A549 treated with Mapracorat at 1 μM for 4 hours (cell line): Measurements from ENCODE around the gene TAS2R31. TPM values are rescaled to one million over a fixed set of nuclear protein-coding genes. Genes with fewer than 3 reads are reported as not detected.

Source experiments
- total RNA-seq: library from RNA; stranded (reverse); fragments of 200-300 nt; extraction: Qiagen RNA extraction; gene quantifications from 5 replicates; pipeline ENCODE4 v1.2.3, GENCODE V29; 2022

TAS2R31 gene, protein sequence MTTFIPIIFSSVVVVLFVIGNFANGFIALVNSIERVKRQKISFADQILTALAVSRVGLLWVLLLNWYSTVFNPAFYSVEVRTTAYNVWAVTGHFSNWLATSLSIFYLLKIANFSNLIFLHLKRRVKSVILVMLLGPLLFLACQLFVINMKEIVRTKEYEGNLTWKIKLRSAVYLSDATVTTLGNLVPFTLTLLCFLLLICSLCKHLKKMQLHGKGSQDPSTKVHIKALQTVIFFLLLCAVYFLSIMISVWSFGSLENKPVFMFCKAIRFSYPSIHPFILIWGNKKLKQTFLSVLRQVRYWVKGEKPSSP
- 0.17 to 0.27 TPM in 2 of 5 replicates, not detected in the others for total RNA-seq

GRCh38 chr12:11031307-11031706 is at the start of gene TAS2R31:
TAS2R31 (minus strand) TSS chr12:11031407; CDS start chr12:11031335, 72 bp downstream.

GRCh38 chr12:11062194-11062593 is 31.0 kb upstream of the TAS2R31 start, which contains the start of gene TAS2R46:
TAS2R46 (minus strand) TSS chr12:11062294; CDS start chr12:11062294, 0 bp downstream.

GRCh38 chr12:11022520-11022919 is 8.7 kb downstream of the TAS2R31 start, which contains the start of gene TAS2R19:
TAS2R19 (minus strand) TSS chr12:11022620; CDS start chr12:11022571, 49 bp downstream.

GRCh38 chr12:10998204-10998603 is 33.0 kb downstream of the TAS2R31 start, which contains the start of gene TAS2R20:
TAS2R20 (minus strand) TSS chr12:10998304; CDS start chr12:10997875, 429 bp downstream.

DNA sequence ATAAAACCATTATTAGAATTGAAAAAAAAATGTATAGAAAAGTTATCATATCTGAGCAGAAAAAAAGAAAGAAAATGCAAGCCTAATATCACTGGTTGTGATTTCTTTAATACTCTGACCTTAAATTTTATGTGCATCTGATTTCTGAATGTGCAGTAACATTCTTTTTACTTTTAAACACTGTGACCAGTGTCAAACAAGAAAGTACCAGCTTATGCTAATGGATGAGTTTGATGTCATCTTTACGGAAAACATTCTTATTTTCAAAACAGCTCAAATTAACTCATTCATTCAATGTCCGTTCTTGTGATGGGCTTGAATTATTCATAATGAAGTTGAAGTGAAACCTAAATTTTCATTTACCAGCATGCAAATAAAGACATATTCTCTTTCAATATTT is 44.4 kb downstream of the TAS2R31 start, which contains the start of gene TAS2R50:
Gene TAS2R50, minus strand, starts transcription at position 101 of the 400 bp plus-strand sequence. Its CDS starts 52 bp downstream, at position 49.

Other genes with a start within 250 kb of the TAS2R31 start
- gene TAS2R7, start 228.8 kb downstream of the TAS2R31 start, total RNA-seq, result not detected in 5 replicates
- not detected in 5 replicates for gene TAS2R8, start 224.1 kb downstream of the TAS2R31 start, total RNA-seq
- not detected in 5 replicates for gene TAS2R9, start 221.2 kb downstream of the TAS2R31 start, total RNA-seq
- 0.22 TPM in 1 of 5 replicates, not detected in the others for gene TAS2R10, start 205.0 kb downstream of the TAS2R31 start, total RNA-seq
- 0.76 to 3.1 TPM (median 2.0 TPM) in 5 replicates for gene PRR4, start 181.9 kb downstream of the TAS2R31 start, total RNA-seq
- 1.8 to 3.9 TPM (median 2.8 TPM) in 5 replicates for gene PRH1, start 147.2 kb downstream of the TAS2R31 start, total RNA-seq
- gene TAS2R13, start 121.8 kb downstream of the TAS2R31 start, total RNA-seq, result not detected in 5 replicates
- 0.30 to 0.39 TPM (median 0.38 TPM) in 3 of 5 replicates, not detected in the others for gene PRH2, start 102.2 kb downstream of the TAS2R31 start, total RNA-seq
- gene TAS2R14, start 92.1 kb downstream of the TAS2R31 start, total RNA-seq, result 0.31 to 0.70 TPM (median 0.40 TPM) in 5 replicates
- gene TAS2R50, start 44.5 kb downstream of the TAS2R31 start, total RNA-seq, result not detected in 5 replicates
- gene TAS2R20, start 33.1 kb downstream of the TAS2R31 start, total RNA-seq, result 0.10 to 0.19 TPM in 2 of 5 replicates, not detected in the others
- gene TAS2R19, start 8.8 kb downstream of the TAS2R31 start, total RNA-seq, result 0.19 TPM in 1 of 5 replicates, not detected in the others
- not detected in 5 replicates for gene TAS2R46, start 30.9 kb upstream of the TAS2R31 start, total RNA-seq
- gene TAS2R43, start 60.9 kb upstream of the TAS2R31 start, total RNA-seq, result not detected in 5 replicates
- gene TAS2R30, start 103.2 kb upstream of the TAS2R31 start, total RNA-seq, result not detected in 5 replicates
- 7.8 to 8.6 TPM (median 8.0 TPM) in 5 replicates for gene SMIM10L1, start 139.8 kb upstream of the TAS2R31 start, total RNA-seq
- not detected in 5 replicates for gene TAS2R42, start 155.5 kb upstream of the TAS2R31 start, total RNA-seq
- not detected in 5 replicates for gene PRB3, start 238.3 kb upstream of the TAS2R31 start, total RNA-seq